IMR-90 (cell line): Measurements from ENCODE around the gene TRIO. TPM values are rescaled to one million over a fixed set of nuclear protein-coding genes. Genes with fewer than 3 reads are reported as not detected.

Experiments
- ATAC-seq: fragments of 200-7000 bp; cut with Tn5 transposase; 2 replicates; pipeline ENCODE4 v1.9.1; 2020; ENCODE audit warnings: low read depth, mild to moderate bottlenecking, moderate library complexity
- BruUV-seq: library from RNA; stranded (reverse); fragments of 400-500 nt; replicated peaks from 2 replicates; lab custom pipeline; 2021; lab: Mats Ljungman, UMichigan
- CTCF ChIA-PET: fragments of 300-600 bp; formaldehyde crosslinking; extraction: SDS; loops from one replicate; lab custom pipeline; 2021; ENCODE audit warnings: antibody characterized with exemption; lab: Yijun Ruan, JAX
- POLR2A ChIA-PET: fragments of 300-600 bp; sonication (Branson Sonifier 250); formaldehyde crosslinking; loops from one replicate; lab custom pipeline; 2022; ENCODE audit warnings: antibody characterized with exemption; ENCODE audit not compliant: unreplicated experiment; lab: Charles Lee
- DNase-seq: peaks from one replicate; pipeline ENCODE4 v3.0.0; 2013
- H2AFZ ChIP-seq: replicated peaks from 2 replicates; pipeline ENCODE3; 2013; ENCODE audit warnings: low read length, mild to moderate bottlenecking; ENCODE audit not compliant: poor library complexity
- H2AK5ac ChIP-seq: 2 replicates; pipeline ENCODE4 v1.6.1; 2013; ENCODE audit warnings: low read depth, low read length, inconsistent platforms
- H2AK9ac ChIP-seq: replicated peaks from 2 replicates; pipeline ENCODE3; 2013; ENCODE audit warnings: mild to moderate bottlenecking, low read depth, low read length, moderate library complexity; ENCODE audit not compliant: poor library complexity
- H2BK120ac ChIP-seq: 2 replicates; pipeline ENCODE4 v1.6.1; 2013; ENCODE audit warnings: low read depth, low read length, inconsistent platforms
- H2BK15ac ChIP-seq: 3 replicates; pipeline ENCODE4 v1.6.1; 2013; ENCODE audit warnings: low read depth, low read length, inconsistent platforms
- H2BK20ac ChIP-seq: 2 replicates; pipeline ENCODE4 v1.6.1; 2013; ENCODE audit warnings: low read depth, mild to moderate bottlenecking, inconsistent platforms, low read length, moderate library complexity
- H2BK5ac ChIP-seq: 2 replicates; pipeline ENCODE4 v1.6.1; 2013; ENCODE audit warnings: mild to moderate bottlenecking, low read depth, low read length, inconsistent platforms; ENCODE audit not compliant: poor library complexity, severe bottlenecking
- H3K14ac ChIP-seq: replicated peaks from 2 replicates; pipeline ENCODE4 v1.6.1; 2013; ENCODE audit warnings: low read depth, low read length, inconsistent platforms
- H3K18ac ChIP-seq: 2 replicates; pipeline ENCODE4 v1.6.1; 2013; ENCODE audit warnings: low read depth, low read length, control low read depth
- H3K23ac ChIP-seq: 2 replicates; pipeline ENCODE4 v1.6.1; 2013; ENCODE audit warnings: low read depth, low read length, inconsistent platforms
- H3K27ac ChIP-seq: 2 replicates; pipeline ENCODE4 v1.5.1; 2013; ENCODE audit warnings: mild to moderate bottlenecking, control low read depth, low read length; ENCODE audit not compliant: insufficient read depth
- H3K27me3 ChIP-seq: 2 replicates; pipeline ENCODE4 v1.6.1; 2013; ENCODE audit warnings: low read length; ENCODE audit not compliant: control insufficient read depth, insufficient read depth
- H3K36me3 ChIP-seq: 2 replicates; pipeline ENCODE4 v1.6.1; 2013; ENCODE audit warnings: low read length, mixed read lengths; ENCODE audit not compliant: control insufficient read depth, insufficient read depth
- H3K4ac ChIP-seq: 2 replicates; pipeline ENCODE4 v1.6.1; 2013; ENCODE audit warnings: low read depth, low read length, inconsistent platforms
- H3K4me1 ChIP-seq: 2 replicates; pipeline ENCODE4 v1.6.1; 2013; ENCODE audit warnings: low read length, mixed read lengths; ENCODE audit not compliant: control insufficient read depth, insufficient read depth
- H3K4me2 ChIP-seq: 2 replicates; pipeline ENCODE4 v1.6.1; 2013; ENCODE audit warnings: low read depth, mild to moderate bottlenecking, control low read depth, low read length, moderate library complexity
- H3K4me3 ChIP-seq: 2 replicates; pipeline ENCODE4 v1.5.1; 2013; ENCODE audit warnings: low read depth, mild to moderate bottlenecking, control low read depth, low read length, moderate library complexity; ENCODE audit not compliant: insufficient read depth
- H3K56ac ChIP-seq: 2 replicates; pipeline ENCODE4 v1.6.1; 2013; ENCODE audit warnings: low read length, inconsistent platforms; ENCODE audit not compliant: insufficient read depth; ENCODE audit errors: extremely low read depth
- H3K79me1 ChIP-seq, 2 experiments: 2 replicates each; pipeline ENCODE4 v1.6.1; 2013; ENCODE audit warnings: low read length in 2 of 2, inconsistent platforms in 1 of 2, low read depth in 1 of 2
- H3K9ac ChIP-seq: 2 replicates; pipeline ENCODE4 v1.6.1; 2013; ENCODE audit warnings: low read depth, low read length, control low read depth
- H3K9me1 ChIP-seq: 2 replicates; pipeline ENCODE4 v1.6.1; 2013; ENCODE audit warnings: low read length, inconsistent platforms; ENCODE audit not compliant: insufficient read depth
- H3K9me3 ChIP-seq: 2 replicates; pipeline ENCODE4 v1.6.1; 2013; ENCODE audit warnings: low read length; ENCODE audit not compliant: control insufficient read depth, insufficient read depth
- H4K20me1 ChIP-seq: 2 replicates; pipeline ENCODE4 v1.6.1; 2013; ENCODE audit warnings: low read length, inconsistent platforms; ENCODE audit not compliant: insufficient read depth
- H4K5ac ChIP-seq: 2 replicates; pipeline ENCODE4 v1.6.1; 2013; ENCODE audit warnings: mild to moderate bottlenecking, low read depth, low read length, control low read depth
- H4K8ac ChIP-seq, 2 experiments: 2 replicates each; pipeline ENCODE4 v1.6.1; 2013; ENCODE audit warnings: low read depth in 2 of 2, low read length in 2 of 2, control low read depth in 1 of 2, inconsistent platforms in 1 of 2
- H4K91ac ChIP-seq: 2 replicates; pipeline ENCODE4 v1.6.1; 2013; ENCODE audit warnings: low read depth, low read length, inconsistent platforms; ENCODE audit not compliant: insufficient read depth
- CEBPB ChIP-seq: IDR thresholded peaks from 2 replicates; pipeline ENCODE4 v1.6.1; 2012; ENCODE audit warnings: low read depth, low read length, improper control_type of control experiment
- CHD1 ChIP-seq: IDR thresholded peaks from 2 replicates; pipeline ENCODE4 v1.6.1; 2012; ENCODE audit warnings: low read depth, low read length, improper control_type of control experiment
- FOS ChIP-seq: fragments of 150-350 bp; IDR thresholded peaks from 2 replicates; pipeline ENCODE4 v1.6.1; 2016; ENCODE audit warnings: low read depth, low read length
- MAFK ChIP-seq: IDR thresholded peaks from 2 replicates; pipeline ENCODE4 v1.6.1; 2012; ENCODE audit warnings: low read depth, low read length, improper control_type of control experiment
- NFE2L2 ChIP-seq: fragments of 150-350 bp; IDR thresholded peaks from 2 replicates; pipeline ENCODE4 v1.6.1; 2016; ENCODE audit warnings: low read depth, mild to moderate bottlenecking, low read length
- WGBS, 2 experiments: methylation state at CpG; one replicate each; pipeline versions ENCODE4 v1.1.5 to v1.1.7; 2013; ENCODE audit warnings: missing lambda C conversion rate in 2 of 2; ENCODE audit not compliant: insufficient read length in 1 of 2; ENCODE audit errors: extremely low coverage in 2 of 2; 5-methylcytosine and 5-hydroxymethylcytosine counted together
- dilution Hi-C: fragments of 300-500 bp; cut with HindIII; formaldehyde crosslinking; loops from one replicate; pipeline ENCODE4 v1.14.3; 2018; ENCODE audit warnings: low sequenced_read_pairs; ENCODE audit not compliant: unreplicated experiment
- in situ Hi-C: fragments of 300-500 bp; cut with MboI; formaldehyde crosslinking; loops from 3 replicates; pipeline ENCODE4 v1.14.3; 2019; ENCODE audit warnings: low sequenced_read_pairs, inconsistent platforms, mixed read lengths
- intact Hi-C: fragments of 100-400 bp; cut with micrococcal nuclease; formaldehyde crosslinking; loops from 2 replicates; pipeline ENCODE4 v1.10.0; 2022
- polyA plus RNA-seq, 3 experiments: library from polyadenylated mRNA; depleted of rRNA; stranded (reverse); fragments of >200 nt; gene quantifications; 2 replicates each; pipeline ENCODE4 v1.2.3, GENCODE V29; 2012; ENCODE audit warnings: low replicate concordance in 1 of 3
- total RNA-seq: library from RNA; depleted of rRNA; stranded (reverse); fragments of >200 nt; gene quantifications from 2 replicates; pipeline ENCODE4 v1.2.3, GENCODE V29; 2012
- TF ChIP-seq, protein P1 (sequence below): fragments of 150-350 bp; IDR thresholded peaks from 2 replicates; pipeline ENCODE4 v1.6.1; 2017; ENCODE audit warnings: mild to moderate bottlenecking, antibody characterized with exemption, low read length, low read depth

TRIO gene
- total and polyA plus RNA-seq, 2 of the 4 experiments (the other 2 are of a cell fraction) = 206 to 522 TPM

DNA sequence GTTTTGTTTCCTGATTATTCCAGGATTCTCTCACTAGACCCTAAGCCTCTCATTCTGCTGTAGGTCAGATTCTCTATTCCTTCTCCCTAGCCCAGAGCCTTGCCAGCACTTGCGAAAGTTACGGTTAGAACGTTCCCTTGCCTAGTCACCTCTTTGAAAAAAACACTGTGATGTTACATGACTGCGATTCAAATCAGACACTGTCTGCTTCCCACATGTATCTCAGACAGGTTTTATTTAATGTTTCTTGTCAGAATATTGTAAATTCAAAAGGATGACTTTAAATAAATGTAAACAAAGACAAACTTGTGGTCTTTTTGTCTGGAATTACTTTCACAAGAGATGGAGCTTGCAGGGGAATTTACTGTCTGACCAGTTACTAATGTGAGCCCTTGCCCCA is 322.0 kb downstream of the TRIO start:
- no CpG with 5 or more reads among the region's 4 CpGs for WGBS, 2 experiments
- Histone ChIP-seq H3K56ac (no peak overlapping the region), H3K4me1 (peaks cover 38% of the 10 kb centered on the region), H3K23ac (no peak overlapping the region), H2AFZ (no peak overlapping the region), H3K18ac (no peak overlapping the region), H3K27me3 (no peaks in the 10 kb centered on the region), H3K4me3 (no peak overlapping the region), H4K8ac (no peak overlapping the region), H4K91ac (no peak overlapping the region), H3K14ac (peak overlapping the region; percentile 30; the same call in 1 of the 2 replicates), H3K79me1 (peaks cover 46 to 88% of the 10 kb centered on the region in 2 experiments), H3K9me3 (no peaks in the 10 kb centered on the region), H3K9me1 (peaks cover 51% of the 10 kb centered on the region), H4K5ac (no peak overlapping the region), H3K36me3 (peaks cover 66% of the 10 kb centered on the region), H3K9ac (no peak overlapping the region), H2AK5ac (no peak overlapping the region), H3K4me2 (no peak overlapping the region), H2BK120ac (no peak overlapping the region), H2AK9ac (no peak overlapping the region), H2BK20ac (no peak overlapping the region), H3K4ac (0 out of 2 replicates have a peak overlapping the region, but pooled peaks have one; percentile 21), H3K27ac (peak overlapping the region; percentile 51; the same call in 1 of the 2 replicates), H2BK15ac (no peak overlapping the region), H4K20me1 (peaks cover 91% of the 10 kb centered on the region), H2BK5ac (peak overlapping the region; percentile 51)
- POLR2A ChIA-PET = no interaction called here
- dilution Hi-C loops = no loop called here
- in situ Hi-C loops = no loop called here
- ATAC-seq (peak; percentile 66), DNase-seq (peak; percentile 93)
- no TSS peak for BruUV-seq
- no peak for TF ChIP-seq MAFK
- TF ChIP-seq CHD1 = 0 out of 2 replicates have a peak, but pooled peaks have one; percentile 8
- peak; percentile 92 for TF ChIP-seq CEBPB
- TF ChIP-seq, protein P1, sequence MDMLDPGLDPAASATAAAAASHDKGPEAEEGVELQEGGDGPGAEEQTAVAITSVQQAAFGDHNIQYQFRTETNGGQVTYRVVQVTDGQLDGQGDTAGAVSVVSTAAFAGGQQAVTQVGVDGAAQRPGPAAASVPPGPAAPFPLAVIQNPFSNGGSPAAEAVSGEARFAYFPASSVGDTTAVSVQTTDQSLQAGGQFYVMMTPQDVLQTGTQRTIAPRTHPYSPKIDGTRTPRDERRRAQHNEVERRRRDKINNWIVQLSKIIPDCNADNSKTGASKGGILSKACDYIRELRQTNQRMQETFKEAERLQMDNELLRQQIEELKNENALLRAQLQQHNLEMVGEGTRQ = no peak
- peak; percentile 85 for TF ChIP-seq FOS
- peak; percentile 80 for TF ChIP-seq NFE2L2
- intact Hi-C loops = no loop called here
- CTCF ChIA-PET = no interaction called here
